MM.1S (cell line): Measurements from ENCODE around the gene NPSR1.

ENCODE experiments used
- DNase-seq: peaks from one replicate; pipeline ENCODE4 v3.0.0-alpha.2; 2015
- H2AFZ ChIP-seq: fragments of 300-600 bp; sonication (generic); 2 replicates; pipeline ENCODE4 v1.6.0; 2016; ENCODE audit warnings: antibody characterized with exemption, low read length
- H3F3A ChIP-seq: fragments of 300-600 bp; sonication (generic); 2 replicates; pipeline ENCODE4 v1.6.1; 2016; ENCODE audit warnings: mild to moderate bottlenecking, antibody characterized with exemption, low read length, moderate library complexity, mixed read lengths; ENCODE audit not compliant: insufficient read depth
- H3K27ac ChIP-seq: fragments of 300-600 bp; sonication (generic); 2 replicates; pipeline ENCODE4 v1.5.1; 2016; ENCODE audit warnings: mild to moderate bottlenecking, low read length
- H3K27me3 ChIP-seq: fragments of 300-600 bp; sonication (generic); replicated peaks from 2 replicates; pipeline ENCODE4 v1.6.0; 2016; ENCODE audit warnings: low read length; ENCODE audit not compliant: insufficient read depth
- H3K36me3 ChIP-seq: fragments of 300-600 bp; sonication (generic); replicated peaks from 2 replicates; pipeline ENCODE4 v1.6.1; 2016; ENCODE audit warnings: mild to moderate bottlenecking, low read length, mixed read lengths; ENCODE audit not compliant: insufficient read depth
- H3K4me1 ChIP-seq: fragments of 300-600 bp; sonication (generic); 2 replicates; pipeline ENCODE4 v1.6.1; 2016; ENCODE audit warnings: low read length, mixed read lengths
- H3K4me2 ChIP-seq: fragments of 300-600 bp; sonication (generic); 2 replicates; pipeline ENCODE4 v1.6.0; 2016; ENCODE audit warnings: low read depth, low read length
- H3K4me3 ChIP-seq: fragments of 300-600 bp; sonication (generic); 2 replicates; pipeline ENCODE4 v1.5.1; 2016; ENCODE audit warnings: low read length, mixed read lengths
- H3K79me2 ChIP-seq: fragments of 300-600 bp; sonication (generic); 2 replicates; pipeline ENCODE4 v1.6.1; 2016; ENCODE audit warnings: mixed run types, low read length, mixed read lengths
- H3K9ac ChIP-seq: fragments of 300-600 bp; sonication (generic); 2 replicates; pipeline ENCODE4 v1.6.1; 2016; ENCODE audit warnings: low read length, mixed read lengths
- H3K9me2 ChIP-seq: fragments of 300-600 bp; sonication (generic); replicated peaks from 2 replicates; pipeline ENCODE4 v1.6.1; 2016; ENCODE audit warnings: mild to moderate bottlenecking, low read length, mixed read lengths; ENCODE audit not compliant: insufficient read depth
- H3K9me3 ChIP-seq: fragments of 300-600 bp; sonication (generic); replicated peaks from 2 replicates; pipeline ENCODE4 v1.6.1; 2016; ENCODE audit warnings: mild to moderate bottlenecking, low read length, mixed read lengths; ENCODE audit not compliant: insufficient read depth
- H4K20me1 ChIP-seq: fragments of 300-600 bp; sonication (generic); 2 replicates; pipeline ENCODE4 v1.6.1; 2016; ENCODE audit warnings: mild to moderate bottlenecking, low read length, moderate library complexity, mixed read lengths; ENCODE audit not compliant: insufficient read depth
- CTCF ChIP-seq: fragments of 300-600 bp; sonication (generic); IDR thresholded peaks from 2 replicates; pipeline ENCODE4 v1.5.1; 2016; ENCODE audit warnings: antibody characterized with exemption, low read length, mixed read lengths
- EZH2 ChIP-seq: fragments of 300-600 bp; sonication (generic); optimal IDR thresholded peaks from 2 replicates; pipeline ENCODE3; 2017; ENCODE audit warnings: low read depth, mild to moderate bottlenecking, antibody characterized with exemption, low read length, mixed read lengths
- EZH2phosphoT487 ChIP-seq: fragments of 300-600 bp; sonication (generic); IDR thresholded peaks from 2 replicates; pipeline ENCODE4 v1.6.1; 2018; ENCODE audit warnings: antibody characterized with exemption, low read length

NPSR1 gene

GRCh38 chr7:34844406-34844805 is 186.4 kb downstream of the NPSR1 start:
- Histone ChIP-seq H3K4me3 (no peak overlapping the region), H3K27ac (no peak overlapping the region), H2AFZ (no peak overlapping the region), H4K20me1 (no peaks in the 10 kb centered on the region), H3K4me2 (no peak overlapping the region), H3K27me3 (no peaks in the 10 kb centered on the region), H3K9ac (no peak overlapping the region), H3K36me3 (no peaks in the 10 kb centered on the region), H3K79me2 (no peaks in the 10 kb centered on the region), H3K4me1 (no peaks in the 10 kb centered on the region), H3F3A (no peaks in the 10 kb centered on the region), H3K9me3 (no peaks in the 10 kb centered on the region), H3K9me2 (no peaks in the 10 kb centered on the region)
- TF ChIP-seq EZH2phosphoT487 = no peak
- no peak for TF ChIP-seq EZH2
- TF ChIP-seq CTCF = no peak
- no peak for DNase-seq

- TF ChIP-seq CTCF = no peak
- TF ChIP-seq EZH2phosphoT487 = no peak
- no peak for TF ChIP-seq EZH2
- H3K27me3 ChIP-seq = no peaks in the 10 kb centered on the region
These were observed 187.1 kb downstream of the NPSR1 start for GRCh38 chr7:34844936-34845665.

GRCh38 chr7:34845666-34846361 is 187.8 kb downstream of the NPSR1 start:
- Histone ChIP-seq H3K27me3 (no peaks in the 10 kb centered on the region), H4K20me1 (no peaks in the 10 kb centered on the region), H2AFZ (no peak overlapping the region), H3K4me3 (no peak overlapping the region), H3K4me2 (no peak overlapping the region), H3K36me3 (no peaks in the 10 kb centered on the region), H3K4me1 (no peaks in the 10 kb centered on the region), H3K79me2 (no peaks in the 10 kb centered on the region), H3F3A (no peaks in the 10 kb centered on the region), H3K9me2 (no peaks in the 10 kb centered on the region), H3K27ac (no peak overlapping the region), H3K9me3 (no peaks in the 10 kb centered on the region), H3K9ac (no peak overlapping the region)
- TF ChIP-seq EZH2 (no peak), CTCF (no peak), EZH2phosphoT487 (no peak)
- DNase-seq = no peak

More at GRCh38 chr7:34844936-34845665, 187.1 kb downstream of the NPSR1 start:
- no peak overlapping the region for H3K4me3 ChIP-seq
- H3K9me3 ChIP-seq = no peaks in the 10 kb centered on the region
- no peak for DNase-seq
- H3K4me1 ChIP-seq = no peaks in the 10 kb centered on the region
- no peaks in the 10 kb centered on the region for H3K36me3 ChIP-seq
- H2AFZ ChIP-seq = no peak overlapping the region
- H3K27ac ChIP-seq = no peak overlapping the region
- H3K9me2 ChIP-seq = no peaks in the 10 kb centered on the region
- no peaks in the 10 kb centered on the region for H3K79me2 ChIP-seq
- no peak overlapping the region for H3K4me2 ChIP-seq
- no peaks in the 10 kb centered on the region for H4K20me1 ChIP-seq
- H3F3A ChIP-seq = no peaks in the 10 kb centered on the region
- no peak overlapping the region for H3K9ac ChIP-seq
